H9 (cell line): ENCODE measurements around the gene ANKRD23. TPM values are rescaled to one million over a fixed set of nuclear protein-coding genes. Genes with fewer than 3 reads are reported as not detected.

ENCODE experiments used
- DNase-seq: peaks from one replicate; pipeline ENCODE4 v3.0.0-alpha.2; 2017
- H2AFZ ChIP-seq: one replicate; pipeline ENCODE4 v1.6.1; 2013; ENCODE audit warnings: mild to moderate bottlenecking, low read length, control low read depth, moderate library complexity
- H2AK5ac ChIP-seq: 2 replicates; pipeline ENCODE4 v1.6.1; 2013; ENCODE audit warnings: low read length, control low read depth, mixed read lengths; ENCODE audit not compliant: insufficient read length
- H2BK120ac ChIP-seq: one replicate; pipeline ENCODE4 v1.6.1; 2013; ENCODE audit warnings: low read depth, mild to moderate bottlenecking, low read length, control low read depth, inconsistent platforms; ENCODE audit not compliant: poor library complexity, severe bottlenecking
- H2BK12ac ChIP-seq: 2 replicates; pipeline ENCODE4 v1.6.1; 2013; ENCODE audit warnings: low read length, control low read depth, mixed read lengths, low read depth; ENCODE audit not compliant: insufficient read length
- H2BK15ac ChIP-seq: 2 replicates; pipeline ENCODE4 v1.6.1; 2013; ENCODE audit warnings: low read depth, low read length, control low read depth
- H2BK20ac ChIP-seq: one replicate; pipeline ENCODE4 v1.6.1; 2013; ENCODE audit warnings: low read depth, mild to moderate bottlenecking, low read length, control low read depth, inconsistent platforms; ENCODE audit not compliant: poor library complexity, severe bottlenecking
- H2BK5ac ChIP-seq: 2 replicates; pipeline ENCODE4 v1.6.1; 2013; ENCODE audit warnings: low read length, control low read depth, mixed read lengths; ENCODE audit not compliant: insufficient read length
- H3K14ac ChIP-seq: 2 replicates; pipeline ENCODE4 v1.6.1; 2013; ENCODE audit warnings: low read length, control low read depth; ENCODE audit not compliant: insufficient read depth
- H3K18ac ChIP-seq: 2 replicates; pipeline ENCODE4 v1.6.1; 2013; ENCODE audit warnings: low read depth, mild to moderate bottlenecking, mixed read lengths, low read length, control low read depth; ENCODE audit not compliant: insufficient read length
- H3K23ac ChIP-seq: 2 replicates; pipeline ENCODE4 v1.6.1; 2013; ENCODE audit warnings: low read length, control low read depth, mixed read lengths, low read depth; ENCODE audit not compliant: insufficient read length
- H3K23me2 ChIP-seq: 2 replicates; pipeline ENCODE4 v1.6.1; 2013; ENCODE audit warnings: low read depth, mild to moderate bottlenecking, mixed read lengths, low read length, control low read depth; ENCODE audit not compliant: insufficient read length, poor library complexity, severe bottlenecking
- H3K27ac ChIP-seq: 2 replicates; pipeline ENCODE4 v1.5.1; 2013; ENCODE audit warnings: low read length, control low read depth, mixed read lengths, low read depth; ENCODE audit not compliant: insufficient read length
- H3K27me3 ChIP-seq: 2 replicates; pipeline ENCODE4 v1.6.1; 2013; ENCODE audit warnings: low read length, control low read depth, inconsistent platforms; ENCODE audit not compliant: insufficient read depth
- H3K4ac ChIP-seq: 2 replicates; pipeline ENCODE4 v1.6.1; 2013; ENCODE audit warnings: low read depth, mild to moderate bottlenecking, control low read depth, inconsistent platforms, low read length, moderate library complexity
- H3K4me1 ChIP-seq: 2 replicates; pipeline ENCODE4 v1.6.1; 2013; ENCODE audit warnings: low read length, control low read depth, inconsistent platforms; ENCODE audit not compliant: insufficient read depth
- H3K4me2 ChIP-seq: 2 replicates; pipeline ENCODE4 v1.6.1; 2013; ENCODE audit warnings: low read length, control low read depth, mixed read lengths; ENCODE audit not compliant: insufficient read length, insufficient read depth
- H3K56ac ChIP-seq: 2 replicates; pipeline ENCODE4 v1.6.1; 2013; ENCODE audit warnings: low read depth, mild to moderate bottlenecking, mixed read lengths, low read length, control low read depth; ENCODE audit not compliant: insufficient read length
- H3K79me1 ChIP-seq: 2 replicates; pipeline ENCODE4 v1.6.1; 2013; ENCODE audit warnings: low read depth, mild to moderate bottlenecking, moderate library complexity, low read length, control low read depth, inconsistent platforms; ENCODE audit not compliant: insufficient read depth, poor library complexity, severe bottlenecking
- H3K79me2 ChIP-seq: 2 replicates; pipeline ENCODE4 v1.6.1; 2013; ENCODE audit warnings: low read length, control low read depth, inconsistent platforms; ENCODE audit not compliant: insufficient read depth
- H3K9ac ChIP-seq: 2 replicates; pipeline ENCODE4 v1.6.1; 2013; ENCODE audit warnings: low read length, control low read depth, mixed read lengths; ENCODE audit not compliant: insufficient read length; ENCODE audit errors: extremely low read depth
- H3K9me3 ChIP-seq: one replicate; pipeline ENCODE4 v1.6.1; 2013; ENCODE audit warnings: low read depth, low read length, inconsistent platforms; ENCODE audit not compliant: control insufficient read depth
- H3T11ph ChIP-seq: one replicate; pipeline ENCODE4 v1.6.1; 2013; ENCODE audit warnings: mild to moderate bottlenecking, low read length, control low read depth, inconsistent platforms
- H4K20me1 ChIP-seq: one replicate; pipeline ENCODE4 v1.6.1; 2013; ENCODE audit not compliant: control insufficient read depth, insufficient read length, insufficient read depth
- H4K5ac ChIP-seq: 2 replicates; pipeline ENCODE4 v1.6.1; 2013; ENCODE audit warnings: low read depth, mild to moderate bottlenecking, mixed read lengths, low read length, control low read depth; ENCODE audit not compliant: insufficient read length
- H4K8ac ChIP-seq: replicated peaks from 2 replicates; pipeline ENCODE4 v1.6.1; 2013; ENCODE audit warnings: low read length, control low read depth, mixed read lengths, low read depth; ENCODE audit not compliant: insufficient read length
- H4K91ac ChIP-seq: 2 replicates; pipeline ENCODE4 v1.6.1; 2013; ENCODE audit warnings: low read depth, mild to moderate bottlenecking, moderate library complexity, mixed read lengths, low read length, control low read depth; ENCODE audit not compliant: insufficient read length
- H3K27ac Mint-ChIP-seq, 3 experiments: 2 replicates in 2 of 3; 3 replicates in 1 of 3; pipeline ENCODE4 v1.8.0; 2020 to 2021; ENCODE audit warnings: mixed read lengths in 3 of 3, mild to moderate bottlenecking in 1 of 3, moderate library complexity in 1 of 3
- H3K27me3 Mint-ChIP-seq: 2 replicates; pipeline ENCODE4 v1.8.0; 2021; ENCODE audit warnings: low read depth, mild to moderate bottlenecking, moderate library complexity, mixed read lengths
- H3K36me3 Mint-ChIP-seq, 3 experiments: 2 replicates in 2 of 3; 3 replicates in 1 of 3; pipeline ENCODE4 v1.8.0; 2020 to 2021; ENCODE audit warnings: low read depth in 3 of 3, mixed read lengths in 3 of 3; ENCODE audit not compliant: insufficient read depth in 1 of 3
- H3K4me1 Mint-ChIP-seq, 2 experiments: 2 replicates each; pipeline ENCODE4 v1.8.0; 2020; ENCODE audit warnings: mixed read lengths in 2 of 2
- H3K4me3 Mint-ChIP-seq, 2 experiments: 2 replicates in 1 of 2; 3 replicates in 1 of 2; pipeline ENCODE4 v1.8.0; 2020 to 2021; ENCODE audit warnings: mild to moderate bottlenecking in 2 of 2, mixed read lengths in 2 of 2, moderate library complexity in 1 of 2
- H3K9me3 Mint-ChIP-seq, 2 experiments: 2 replicates in 1 of 2; 3 replicates in 1 of 2; pipeline ENCODE4 v1.8.0; 2020; ENCODE audit warnings: mild to moderate bottlenecking in 2 of 2, mixed read lengths in 2 of 2, moderate library complexity in 1 of 2
- whole genome bisulfite sequencing: extraction: QIAGEN DNeasy Blood & Tissue Kit; methylation state at CpG from one replicate; pipeline ENCODE4 v1.1.7; 2013; ENCODE audit warnings: missing lambda C conversion rate, low lambda C conversion rate, mixed read lengths; ENCODE audit not compliant: insufficient read length; ENCODE audit errors: extremely low coverage; 5-methylcytosine and 5-hydroxymethylcytosine counted together
- total RNA-seq: library from RNA; stranded (reverse); gene quantifications from 2 replicates; pipeline ENCODE4 v1.2.1, GENCODE V29; 2021
- TF ChIP-seq, protein P1 (sequence below): fragments of 200-600 bp; sonication (generic); conservative IDR thresholded peaks from 3 replicates; pipeline ENCODE4 v1.8.0; 2021; ENCODE audit warnings: antibody characterized with exemption, mild to moderate bottlenecking

The ANKRD23 gene
- total RNA-seq, 1 experiment from 2014 or later = 2.4 TPM

DNA sequence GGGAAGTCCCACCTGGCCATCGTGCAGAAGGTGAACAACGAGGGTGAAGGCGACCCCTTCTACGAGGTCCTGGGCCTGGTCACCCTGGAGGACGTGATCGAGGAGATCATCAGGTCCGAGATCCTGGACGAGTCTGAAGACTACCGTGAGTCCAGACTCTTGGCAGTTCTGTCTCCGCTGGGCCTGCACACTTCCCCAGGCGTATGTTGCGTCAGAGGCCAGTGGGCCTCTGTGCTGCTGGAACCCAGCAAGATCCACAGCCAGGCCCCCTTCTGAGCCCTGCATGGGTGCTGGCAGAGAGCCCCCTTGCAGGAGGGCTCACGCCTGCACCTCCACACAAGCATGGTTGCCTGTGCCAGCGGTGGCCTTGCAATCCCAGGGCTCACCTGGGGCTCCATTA lies 18.8 kb downstream of the ANKRD23 start:
- no peak overlapping the region for H3K4ac ChIP-seq
- H3K79me2 ChIP-seq = peaks cover 3% of the 10 kb centered on the region; the same call in 1 of the 2 replicates
- H3K23me2 ChIP-seq = no peaks in the 10 kb centered on the region
- H3K18ac ChIP-seq = no peak overlapping the region
- H3K9me3 Mint-ChIP-seq = no peaks in the 10 kb centered on the region
- no peak overlapping the region for H4K8ac ChIP-seq
- H2AK5ac ChIP-seq = no peak overlapping the region
- no peak overlapping the region for H2BK15ac ChIP-seq
- H3K4me3 Mint-ChIP-seq = no peak overlapping the region
- H3K4me2 ChIP-seq = no peak overlapping the region
- peaks cover 4% of the 10 kb centered on the region for H3K79me1 ChIP-seq
- DNase-seq = no peak
- TF ChIP-seq, protein P1, sequence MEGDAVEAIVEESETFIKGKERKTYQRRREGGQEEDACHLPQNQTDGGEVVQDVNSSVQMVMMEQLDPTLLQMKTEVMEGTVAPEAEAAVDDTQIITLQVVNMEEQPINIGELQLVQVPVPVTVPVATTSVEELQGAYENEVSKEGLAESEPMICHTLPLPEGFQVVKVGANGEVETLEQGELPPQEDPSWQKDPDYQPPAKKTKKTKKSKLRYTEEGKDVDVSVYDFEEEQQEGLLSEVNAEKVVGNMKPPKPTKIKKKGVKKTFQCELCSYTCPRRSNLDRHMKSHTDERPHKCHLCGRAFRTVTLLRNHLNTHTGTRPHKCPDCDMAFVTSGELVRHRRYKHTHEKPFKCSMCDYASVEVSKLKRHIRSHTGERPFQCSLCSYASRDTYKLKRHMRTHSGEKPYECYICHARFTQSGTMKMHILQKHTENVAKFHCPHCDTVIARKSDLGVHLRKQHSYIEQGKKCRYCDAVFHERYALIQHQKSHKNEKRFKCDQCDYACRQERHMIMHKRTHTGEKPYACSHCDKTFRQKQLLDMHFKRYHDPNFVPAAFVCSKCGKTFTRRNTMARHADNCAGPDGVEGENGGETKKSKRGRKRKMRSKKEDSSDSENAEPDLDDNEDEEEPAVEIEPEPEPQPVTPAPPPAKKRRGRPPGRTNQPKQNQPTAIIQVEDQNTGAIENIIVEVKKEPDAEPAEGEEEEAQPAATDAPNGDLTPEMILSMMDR = no peak
- H2AFZ ChIP-seq = no peak overlapping the region
- no peak overlapping the region for H3K23ac ChIP-seq
- no peak overlapping the region for H3K9ac ChIP-seq
- no CpG with 5 or more reads among the region's 14 CpGs for WGBS
- no peaks in the 10 kb centered on the region for H3K9me3 ChIP-seq
- H3K36me3 Mint-ChIP-seq = peaks cover 28 to 69% (median 64%) of the 10 kb centered on the region in 3 experiments
- no peaks in the 10 kb centered on the region for H4K20me1 ChIP-seq
- no peaks in the 10 kb centered on the region for H3K27me3 Mint-ChIP-seq
- H4K5ac ChIP-seq = no peak overlapping the region
- peaks cover 12 to 14% of the 10 kb centered on the region in 2 experiments for H3K4me1 Mint-ChIP-seq
- H2BK12ac ChIP-seq = no peak overlapping the region
- H2BK20ac ChIP-seq = no peak overlapping the region
- peak overlapping the region in 1 of 3 experiments; percentile 58; a peak in 1 of 7 replicates for H3K27ac Mint-ChIP-seq
- no peak overlapping the region for H3T11ph ChIP-seq
- no peaks in the 10 kb centered on the region for H3K27me3 ChIP-seq
- H4K91ac ChIP-seq = no peak overlapping the region
- H3K4me1 ChIP-seq = no peaks in the 10 kb centered on the region
- H3K27ac ChIP-seq = no peak overlapping the region
- H3K56ac ChIP-seq = no peak overlapping the region
- no peak overlapping the region for H3K14ac ChIP-seq
- H2BK120ac ChIP-seq = no peak overlapping the region
- H2BK5ac ChIP-seq = no peak overlapping the region
